ENCODE results near the gene MRPS14. TPM values are rescaled to one million over a fixed set of nuclear protein-coding genes. Genes with fewer than 3 reads are reported as not detected.
A peak's percentile ranks its signal among the peaks of the same experiment; 100 is the strongest.

MRPS14 gene
- total and polyA plus RNA-seq, 9 of the 15 experiments (the other 6 are each of a cell fraction or from before 2014, with no cell fraction given), result 38.1 to 231 (median 54.9) TPM

- TF ChIP-seq TCFL5 (CRISPR knock-in tag; conservative IDR thresholded peaks at IDR 0.05) (peak; percentile 58; the same call in 1 of the 2 replicates), ESRRB (CRISPR knock-in tag; IDR thresholded peaks at IDR 0.05; ENCODE audit: borderline replicate concordance) (no peak), ZNF644 (tag; IDR thresholded peaks at IDR 0.05; ENCODE audit: low read depth) (peak; percentile 76; the same call in 1 of the 2 replicates), ZNF445 (CRISPR knock-in tag; IDR thresholded peaks at IDR 0.05; ENCODE audit: low read depth) (no peak), ZBTB17 (CRISPR knock-in tag; IDR thresholded peaks at IDR 0.05) (peak; percentile 46; the same call in 1 of the 2 replicates), PTRF (tag; IDR thresholded peaks at IDR 0.05) (0 out of 2 replicates have a peak, but pooled peaks have one; percentile 22), SMAD1 (IDR thresholded peaks at IDR 0.05; ENCODE audit: low read depth, low read length, partially characterized antibody) (peak; percentile 11), ZNF695 (CRISPR knock-in tag; IDR thresholded peaks at IDR 0.05) (no peak), U2AF2 (optimal IDR thresholded peaks at IDR 0.05; ENCODE audit: low read depth, low read length) (no peak), MIER1 (IDR thresholded peaks at IDR 0.05; ENCODE audit: low read depth) (0 out of 2 replicates have a peak, but pooled peaks have one; percentile 47), ZNF57 (CRISPR knock-in tag; IDR thresholded peaks at IDR 0.05) (0 out of 2 replicates have a peak, but pooled peaks have one; percentile 60), MCM5 (IDR thresholded peaks at IDR 0.05; ENCODE audit: low read depth) (no peak), TSC22D4 (tag; IDR thresholded peaks at IDR 0.05) (no peak), BCLAF1 (IDR thresholded peaks at IDR 0.05; ENCODE audit: borderline replicate concordance in 1 of 2, control insufficient read depth in 1 of 2, low read depth in 2 of 2, low read length in 1 of 2) (no peak), MEF2A (IDR thresholded peaks at IDR 0.05; ENCODE audit: control insufficient read depth, low read depth, low read length) (no peak; the same call in 1 of the 2 replicates), HIVEP1 (CRISPR knock-in tag; IDR thresholded peaks at IDR 0.05) (0 out of 2 replicates have a peak, but pooled peaks have one; percentile 81), MAFK (IDR thresholded peaks at IDR 0.05; ENCODE audit: low read length) (0 out of 2 replicates have a peak, but pooled peaks have one; percentile 9), ZNF75A (CRISPR knock-in tag; IDR thresholded peaks at IDR 0.05) (no peak; the same call in 1 of the 2 replicates), TEAD4 (IDR thresholded peaks at IDR 0.05; ENCODE audit: low read length) (0 out of 2 replicates have a peak, but pooled peaks have one; percentile 8), TEAD4 (CRISPR knock-in tag; IDR thresholded peaks at IDR 0.05; ENCODE audit: borderline replicate concordance) (no peak), ZFP36 (IDR thresholded peaks at IDR 0.05; ENCODE audit: low read depth, low read length, partially characterized antibody) (no peak), TAF15 (IDR thresholded peaks at IDR 0.05; ENCODE audit: low read depth, low read length) (no peak), ZC3H4 (CRISPR knock-in tag; IDR thresholded peaks at IDR 0.05; ENCODE audit: borderline replicate concordance) (peak; percentile 99; the same call in 1 of the 2 replicates), IFI16 (CRISPR knock-in tag; IDR thresholded peaks at IDR 0.05) (no peak), POLR2AphosphoS5 (IDR thresholded peaks at IDR 0.05; ENCODE audit: control insufficient read depth, insufficient read depth, low read depth, low read length) (0 out of 2 replicates have a peak, but pooled peaks have one; percentile 33)
These were observed 24.5 kb downstream of the MRPS14 start (continued) for GRCh38 chr1:174998569-174999215.

All from K562 (cell line).